Neural cell (in vitro differentiated cells): Measurements from ENCODE around the gene SNX33. TPM values are rescaled to one million over a fixed set of nuclear protein-coding genes. Genes with fewer than 3 reads are reported as not detected.

Source experiments
- H2AFZ ChIP-seq: fragments of 200-600, 300-800 bp; sonication (generic), shearing (Covaris generic); 2 replicates; pipeline ENCODE4 v1.6.0; 2014; ENCODE audit warnings: low read depth, mild to moderate bottlenecking, antibody characterized with exemption, low read length, moderate library complexity
- H3F3A ChIP-seq: fragments of 200-600 bp; shearing (Covaris generic); 2 replicates; pipeline ENCODE4 v1.6.1; 2016; ENCODE audit warnings: mild to moderate bottlenecking, moderate library complexity, mixed read lengths, antibody characterized with exemption, low read length; ENCODE audit not compliant: insufficient read depth, poor library complexity, severe bottlenecking
- H3K27ac ChIP-seq: fragments of 200-600, 300-800 bp; sonication (generic), shearing (Covaris generic); 2 replicates; pipeline ENCODE4 v1.5.1; 2014; ENCODE audit warnings: mild to moderate bottlenecking, low read length, moderate library complexity
- H3K27me3 ChIP-seq: fragments of 300-800, 200-600 bp; sonication (generic), shearing (Covaris generic); 2 replicates; pipeline ENCODE4 v1.6.0; 2014; ENCODE audit warnings: mild to moderate bottlenecking, low read depth, low read length, moderate library complexity; ENCODE audit not compliant: insufficient read depth
- H3K36me3 ChIP-seq: fragments of 300-800, 200-600 bp; sonication (generic), shearing (Covaris generic); 2 replicates; pipeline ENCODE4 v1.5.1; 2014; ENCODE audit warnings: mild to moderate bottlenecking, antibody characterized with exemption, low read length, moderate library complexity; ENCODE audit not compliant: insufficient read depth
- H3K4me2 ChIP-seq: fragments of 300-800, 200-600 bp; sonication (generic), shearing (Covaris generic); 2 replicates; pipeline ENCODE4 v1.6.0; 2014; ENCODE audit warnings: mild to moderate bottlenecking, low read length
- H3K4me3 ChIP-seq: fragments of 300-800, 200-600 bp; sonication (generic), shearing (Covaris generic); 2 replicates; pipeline ENCODE4 v1.5.1; 2014; ENCODE audit warnings: mild to moderate bottlenecking, low read length, moderate library complexity
- H3K79me2 ChIP-seq: fragments of 200-600 bp; shearing (Covaris generic); replicated peaks from 2 replicates; pipeline ENCODE4 v1.6.0; 2014; ENCODE audit warnings: mild to moderate bottlenecking, low read length, moderate library complexity; ENCODE audit not compliant: insufficient read depth
- H3K9ac ChIP-seq: fragments of 300-800, 200-600 bp; sonication (generic), shearing (Covaris generic); 2 replicates; pipeline ENCODE4 v1.6.1; 2016; ENCODE audit warnings: mild to moderate bottlenecking, low read length, mixed read lengths
- H3K9me2 ChIP-seq: fragments of 200-600 bp; shearing (Covaris generic); 2 replicates; pipeline ENCODE4 v1.6.1; 2016; ENCODE audit warnings: mild to moderate bottlenecking, low read length, mixed read lengths; ENCODE audit not compliant: insufficient read depth
- H3K9me3 ChIP-seq: fragments of 200-600, 300-800 bp; sonication (generic), shearing (Covaris generic); 2 replicates; pipeline ENCODE4 v1.6.1; 2016; ENCODE audit warnings: mild to moderate bottlenecking, mixed run types, low read length, moderate library complexity, mixed read lengths
- H4K20me1 ChIP-seq: fragments of 200-600 bp; shearing (Covaris generic); 2 replicates; pipeline ENCODE4 v1.6.1; 2016; ENCODE audit warnings: mild to moderate bottlenecking, mixed run types; ENCODE audit not compliant: insufficient read depth
- CTCF ChIP-seq: fragments of 450-650 bp; IDR thresholded peaks from 2 replicates; pipeline ENCODE4 v1.5.1; 2014; ENCODE audit warnings: antibody characterized with exemption, mild to moderate bottlenecking, moderate library complexity; ENCODE audit not compliant: poor library complexity, severe bottlenecking
- EP300 ChIP-seq: fragments of 450-650 bp; conservative IDR thresholded peaks from 2 replicates; pipeline ENCODE4 v1.6.1; 2014; ENCODE audit warnings: antibody characterized with exemption, mild to moderate bottlenecking, moderate library complexity; ENCODE audit not compliant: poor library complexity, severe bottlenecking
- EZH2 ChIP-seq: fragments of 200-600, 300-800 bp; shearing (Covaris generic), sonication (generic); IDR thresholded peaks from 2 replicates; pipeline ENCODE4 v1.6.1; 2014; ENCODE audit warnings: antibody characterized with exemption, low read length, borderline replicate concordance, mild to moderate bottlenecking; ENCODE audit not compliant: insufficient read depth, poor library complexity, severe bottlenecking
- MXI1 ChIP-seq: fragments of 450-650 bp; conservative IDR thresholded peaks from 2 replicates; pipeline ENCODE4 v1.6.1; 2014; ENCODE audit warnings: antibody characterized with exemption, mild to moderate bottlenecking; ENCODE audit not compliant: poor library complexity, severe bottlenecking
- POLR2AphosphoS5 ChIP-seq: IDR thresholded peaks from 2 replicates; pipeline ENCODE4 v1.6.1; 2012
- RAD21 ChIP-seq: fragments of 450-650 bp; conservative IDR thresholded peaks from 2 replicates; pipeline ENCODE4 v1.6.1; 2014; ENCODE audit warnings: antibody characterized with exemption, mild to moderate bottlenecking, moderate library complexity
- REST ChIP-seq: IDR thresholded peaks from 2 replicates; pipeline ENCODE4 v1.6.1; 2012; ENCODE audit warnings: borderline replicate concordance
- SMC3 ChIP-seq: fragments of 450-650 bp; conservative IDR thresholded peaks from 2 replicates; pipeline ENCODE4 v1.6.1; 2014; ENCODE audit warnings: antibody characterized with exemption, mild to moderate bottlenecking, moderate library complexity; ENCODE audit not compliant: poor library complexity
- TAF1 ChIP-seq: IDR thresholded peaks from 2 replicates; pipeline ENCODE4 v1.6.1; 2012; ENCODE audit warnings: low read depth
- polyA plus RNA-seq: library from polyadenylated mRNA; depleted of rRNA; stranded (reverse); fragments of >200 nt; gene quantifications from 2 replicates; pipeline ENCODE4 v1.2.3, GENCODE V29; 2014

Gene SNX33
- polyA plus RNA-seq, 1 donor from 2014 or later: 0.14 TPM

GRCh38 chr15:75673426-75674235, 25.9 kb downstream of the SNX33 start:
- Histone ChIP-seq H3K79me2 (no peaks in the 10 kb centered on the region), H3K27me3 (no peaks in the 10 kb centered on the region), H3K4me3 (no peak overlapping the region), H3K9me3 (no peaks in the 10 kb centered on the region), H3K4me2 (no peak overlapping the region), H3K9ac (no peak overlapping the region), H3K9me2 (no peaks in the 10 kb centered on the region), H3K27ac (no peak overlapping the region), H3K36me3 (no peaks in the 10 kb centered on the region), H4K20me1 (no peaks in the 10 kb centered on the region), H2AFZ (no peak overlapping the region), H3F3A (no peaks in the 10 kb centered on the region)
- TF ChIP-seq REST (no peak), MXI1 (no peak), POLR2AphosphoS5 (no peak), EP300 (no peak), EZH2 (no peak), RAD21 (no peak)

GRCh38 chr15:75674366-75674765, 26.7 kb downstream of the SNX33 start:
- no peaks in the 10 kb centered on the region for H3K9me2 ChIP-seq
- H3F3A ChIP-seq: no peaks in the 10 kb centered on the region
- H3K4me2 ChIP-seq: no peak overlapping the region
- H3K27me3 ChIP-seq: no peaks in the 10 kb centered on the region
- no peak overlapping the region for H3K4me3 ChIP-seq
- H3K9ac ChIP-seq: no peak overlapping the region
- no peaks in the 10 kb centered on the region for H3K36me3 ChIP-seq
- no peaks in the 10 kb centered on the region for H4K20me1 ChIP-seq
- H3K79me2 ChIP-seq: no peaks in the 10 kb centered on the region
- H3K9me3 ChIP-seq: no peaks in the 10 kb centered on the region
- H3K27ac ChIP-seq: no peak overlapping the region
- no peak for TF ChIP-seq POLR2AphosphoS5
- no peak for TF ChIP-seq EZH2
- TF ChIP-seq TAF1: no peak
- TF ChIP-seq RAD21: no peak
- no peak for TF ChIP-seq EP300
- TF ChIP-seq CTCF: no peak
- TF ChIP-seq SMC3: no peak
- TF ChIP-seq MXI1: no peak
- no peak for TF ChIP-seq REST
- no peak overlapping the region for H2AFZ ChIP-seq
